K562 (cell line): ENCODE data around the gene SEC11A. TPM values are rescaled to one million over a fixed set of nuclear protein-coding genes. Genes with fewer than 3 reads are reported as not detected.
A peak's percentile ranks its signal among the peaks of the same experiment; 100 is the strongest.

Experiments used
- CBX3 ChIP-seq, 2 experiments: IDR thresholded peaks; 1 replicate in 1 of 2; 2 replicates in 1 of 2; pipeline ENCODE4 v1.6.1; 2012; ENCODE audit warnings: inconsistent platforms in 2 of 2, low read length in 2 of 2, borderline replicate concordance in 1 of 2, control low read depth in 1 of 2
- DMBX1 ChIP-seq: fragments of 250-450 bp; sonication (Bioruptor Pico); IDR thresholded peaks from 2 replicates; pipeline ENCODE4 v1.8.0; 2022; ENCODE audit warnings: inconsistent platforms, mild to moderate bottlenecking, moderate library complexity, borderline replicate concordance
- ELF4 ChIP-seq: fragments of 450-650 bp; formaldehyde crosslinking; IDR thresholded peaks from 2 replicates; pipeline ENCODE4 v1.4.0; 2022; ENCODE audit warnings: missing genetic modification characterization
- FOXO4 ChIP-seq: fragments of 450-650 bp; formaldehyde crosslinking; IDR thresholded peaks from 2 replicates; pipeline ENCODE4 v1.4.0; 2020; ENCODE audit warnings: mild to moderate bottlenecking, moderate library complexity
- MGA ChIP-seq: fragments of 450-650 bp; IDR thresholded peaks from 2 replicates; pipeline ENCODE4 v1.6.1; 2016; ENCODE audit warnings: mild to moderate bottlenecking, moderate library complexity
- STAT5A ChIP-seq: IDR thresholded peaks from 2 replicates; pipeline ENCODE4 v1.6.1; 2012; ENCODE audit warnings: low read length, inconsistent platforms, borderline replicate concordance
- ZNF830 ChIP-seq: fragments of 250-450 bp; sonication (Bioruptor Pico); IDR thresholded peaks from 2 replicates; pipeline ENCODE4 v1.5.0; 2021; ENCODE audit warnings: mild to moderate bottlenecking
- polyA plus RNA-seq, 8 experiments: library from polyadenylated mRNA; depleted of rRNA in 4 of 8; stranded (reverse) in 5 of 8; unstranded in 3 of 8; fragments of >200 nt; fragmentation: Nextera tagmentation in 2 of 8; fragmentation: Illumina TruSeq in 1 of 8; extraction: Ambion mirVana in 2 of 8; extraction: Trizol in 1 of 8; gene quantifications; 2 replicates each; pipeline versions ENCODE4 v1.2.1 to v1.2.3, GENCODE V29; 2011 to 2014; ENCODE audit warnings: inconsistent platforms in 1 of 8, missing spikeins in 1 of 8
- total RNA-seq, 7 experiments: library from RNA; depleted of rRNA in 6 of 7; stranded (reverse); fragments of >200 nt in 6 of 7; fragmentation: Illumina TruSeq in 2 of 7; extraction: Trizol in 2 of 7; gene quantifications; 2 replicates each; pipeline versions ENCODE4 v1.2.1 to v1.2.3, GENCODE V29; 2011 to 2021; ENCODE audit warnings: low replicate concordance in 1 of 7
- TF ChIP-seq, protein P1 (sequence below): fragments of 450-650 bp; IDR thresholded peaks from 2 replicates; pipeline ENCODE4 v1.6.1; 2017; ENCODE audit warnings: antibody characterized with exemption, mild to moderate bottlenecking

The SEC11A gene
- total and polyA plus RNA-seq, 9 of the 15 experiments (the other 6 are each of a cell fraction or from before 2014, with no cell fraction given), result 175 to 310 (median 229) TPM

GRCh38 chr15:84735480-84736061 lies 19.6 kb upstream of the SEC11A start (continued):
- 0 out of 2 replicates have a peak, but pooled peaks have one; percentile 20 for TF ChIP-seq MGA
- TF ChIP-seq, protein P1, sequence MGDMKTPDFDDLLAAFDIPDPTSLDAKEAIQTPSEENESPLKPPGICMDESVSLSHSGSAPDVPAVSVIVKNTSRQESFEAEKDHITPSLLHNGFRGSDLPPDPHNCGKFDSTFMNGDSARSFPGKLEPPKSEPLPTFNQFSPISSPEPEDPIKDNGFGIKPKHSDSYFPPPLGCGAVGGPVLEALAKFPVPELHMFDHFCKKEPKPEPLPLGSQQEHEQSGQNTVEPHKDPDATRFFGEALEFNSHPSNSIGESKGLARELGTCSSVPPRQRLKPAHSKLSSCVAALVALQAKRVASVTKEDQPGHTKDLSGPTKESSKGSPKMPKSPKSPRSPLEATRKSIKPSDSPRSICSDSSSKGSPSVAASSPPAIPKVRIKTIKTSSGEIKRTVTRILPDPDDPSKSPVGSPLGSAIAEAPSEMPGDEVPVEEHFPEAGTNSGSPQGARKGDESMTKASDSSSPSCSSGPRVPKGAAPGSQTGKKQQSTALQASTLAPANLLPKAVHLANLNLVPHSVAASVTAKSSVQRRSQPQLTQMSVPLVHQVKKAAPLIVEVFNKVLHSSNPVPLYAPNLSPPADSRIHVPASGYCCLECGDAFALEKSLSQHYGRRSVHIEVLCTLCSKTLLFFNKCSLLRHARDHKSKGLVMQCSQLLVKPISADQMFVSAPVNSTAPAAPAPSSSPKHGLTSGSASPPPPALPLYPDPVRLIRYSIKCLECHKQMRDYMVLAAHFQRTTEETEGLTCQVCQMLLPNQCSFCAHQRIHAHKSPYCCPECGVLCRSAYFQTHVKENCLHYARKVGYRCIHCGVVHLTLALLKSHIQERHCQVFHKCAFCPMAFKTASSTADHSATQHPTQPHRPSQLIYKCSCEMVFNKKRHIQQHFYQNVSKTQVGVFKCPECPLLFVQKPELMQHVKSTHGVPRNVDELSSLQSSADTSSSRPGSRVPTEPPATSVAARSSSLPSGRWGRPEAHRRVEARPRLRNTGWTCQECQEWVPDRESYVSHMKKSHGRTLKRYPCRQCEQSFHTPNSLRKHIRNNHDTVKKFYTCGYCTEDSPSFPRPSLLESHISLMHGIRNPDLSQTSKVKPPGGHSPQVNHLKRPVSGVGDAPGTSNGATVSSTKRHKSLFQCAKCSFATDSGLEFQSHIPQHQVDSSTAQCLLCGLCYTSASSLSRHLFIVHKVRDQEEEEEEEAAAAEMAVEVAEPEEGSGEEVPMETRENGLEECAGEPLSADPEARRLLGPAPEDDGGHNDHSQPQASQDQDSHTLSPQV, result peak; percentile 79
- 0 out of 2 replicates have a peak, but pooled peaks have one; percentile 3 for TF ChIP-seq STAT5A
- peak; percentile 8; the same call in 1 of the 2 replicates for TF ChIP-seq DMBX1 (CRISPR knock-in tag)
- TF ChIP-seq ZNF830 (CRISPR knock-in tag), result 0 out of 2 replicates have a peak, but pooled peaks have one; percentile 27
- TF ChIP-seq ELF4 (CRISPR knock-in tag), result 0 out of 2 replicates have a peak, but pooled peaks have one; percentile 6
- peak in 1 of 2 experiments; percentile 8; a peak in 1 of 3 replicates for TF ChIP-seq CBX3 (IDR thresholded peaks at IDR 0.05; ENCODE audit: borderline replicate concordance in 1 of 2, low read length in 2 of 2)
- TF ChIP-seq FOXO4, result 0 out of 2 replicates have a peak, but pooled peaks have one; percentile 10
